Naive B cell (primary cell): ENCODE data around the gene GNG12. TPM values are rescaled to one million over a fixed set of nuclear protein-coding genes. Genes with fewer than 3 reads are reported as not detected.

ENCODE experiments used
- ATAC-seq, 2 donors: fragments of 150-1000 bp; cut with Tn5 transposase; 2 replicates each; pipeline ENCODE4 v1.10.0; 2021; ENCODE audit warnings: low read depth in 2 of 2, mild to moderate bottlenecking in 2 of 2, moderate library complexity in 2 of 2
- DNase-seq: peaks from one replicate; pipeline ENCODE4 v3.0.0; 2022
- H3K27ac Mint-ChIP-seq, 6 donors: one replicate each; pipeline ENCODE4 v1.8.0; 2020 to 2022; ENCODE audit warnings: mild to moderate bottlenecking in 6 of 6, mixed read lengths in 6 of 6, moderate library complexity in 5 of 6, inconsistent platforms in 2 of 6
- H3K27me3 Mint-ChIP-seq, 3 donors: one replicate each; pipeline ENCODE4 v1.8.0; 2021 to 2022; ENCODE audit warnings: mixed read lengths in 3 of 3, mild to moderate bottlenecking in 1 of 3
- H3K36me3 Mint-ChIP-seq, 2 donors: one replicate each; pipeline ENCODE4 v1.8.0; 2020 to 2022; ENCODE audit warnings: mixed read lengths in 2 of 2, inconsistent platforms in 1 of 2, mild to moderate bottlenecking in 1 of 2
- H3K4me1 Mint-ChIP-seq, 3 donors: one replicate each; pipeline ENCODE4 v1.8.0; 2020 to 2022; ENCODE audit warnings: mixed read lengths in 3 of 3, inconsistent platforms in 1 of 3, mild to moderate bottlenecking in 1 of 3, moderate library complexity in 1 of 3
- H3K4me3 Mint-ChIP-seq, 8 donors: one replicate each; pipeline ENCODE4 v1.8.0; 2020 to 2022; ENCODE audit warnings: mild to moderate bottlenecking in 8 of 8, mixed read lengths in 8 of 8, moderate library complexity in 8 of 8, inconsistent platforms in 2 of 8
- H3K9me3 Mint-ChIP-seq, 7 donors: one replicate each; pipeline ENCODE4 v1.8.0; 2020 to 2022; ENCODE audit warnings: mixed read lengths in 7 of 7, mild to moderate bottlenecking in 5 of 7, inconsistent platforms in 2 of 7, moderate library complexity in 1 of 7
- polyA plus RNA-seq, 6 donors: library from polyadenylated mRNA; unstranded; fragments of 300-500 nt; fragmentation: Illumina TruSeq; gene quantifications; one replicate each; pipeline ENCODE4 v1.2.3, GENCODE V29; 2021; ENCODE audit warnings: low read depth in 6 of 6

Gene GNG12
- polyA plus RNA-seq, 6 donors from 2014 or later = not detected

GRCh38 chr1:67818162-67818561 is 15.1 kb downstream of the GNG12 start:
- ATAC-seq (no peak), DNase-seq (no peak)
- peaks cover 7 to 13% (median 9%) of the 10 kb centered on the region in 3 donors for H3K27me3 Mint-ChIP-seq
- H3K36me3 Mint-ChIP-seq = no peaks in the 10 kb centered on the region
- H3K4me1 Mint-ChIP-seq = no peaks in the 10 kb centered on the region
- H3K9me3 Mint-ChIP-seq = no peaks in the 10 kb centered on the region
- H3K27ac Mint-ChIP-seq = no peak overlapping the region
- no peak overlapping the region for H3K4me3 Mint-ChIP-seq

GRCh38 chr1:67817319-67817718 is 15.9 kb downstream of the GNG12 start:
- no peak overlapping the region for H3K27ac Mint-ChIP-seq
- H3K4me3 Mint-ChIP-seq = no peak overlapping the region
- no peaks in the 10 kb centered on the region for H3K4me1 Mint-ChIP-seq

GRCh38 chr1:67816506-67816905 is 16.8 kb downstream of the GNG12 start:
- Mint-ChIP-seq H3K27me3 (peaks cover 5 to 13% (median 9%) of the 10 kb centered on the region in 3 donors), H3K4me1 (no peaks in the 10 kb centered on the region), H3K36me3 (no peaks in the 10 kb centered on the region), H3K9me3 (no peaks in the 10 kb centered on the region), H3K27ac (no peak overlapping the region), H3K4me3 (no peak overlapping the region)
- DNase-seq = no peak
- no peak for ATAC-seq

More at GRCh38 chr1:67817319-67817718, 15.9 kb downstream of the GNG12 start:
- ATAC-seq = no peak
- no peak for DNase-seq
- Mint-ChIP-seq H3K36me3 (no peaks in the 10 kb centered on the region), H3K27me3 (peaks cover 5 to 13% (median 9%) of the 10 kb centered on the region in 3 donors), H3K9me3 (no peaks in the 10 kb centered on the region)

- DNase-seq (no peak), ATAC-seq (no peak)
- Mint-ChIP-seq H3K27me3 (peaks cover 2 to 13% (median 9%) of the 10 kb centered on the region in 3 donors), H3K9me3 (no peaks in the 10 kb centered on the region), H3K4me1 (no peaks in the 10 kb centered on the region), H3K36me3 (no peaks in the 10 kb centered on the region), H3K27ac (no peak overlapping the region), H3K4me3 (no peak overlapping the region)
Observed at GRCh38 chr1:67816095-67816475, 17.2 kb downstream of the GNG12 start.

- H3K27ac Mint-ChIP-seq = no peak overlapping the region
- peak overlapping the region in 1 of 8 donors; percentile 11 for H3K4me3 Mint-ChIP-seq
- no peaks in the 10 kb centered on the region for H3K9me3 Mint-ChIP-seq
Observed at GRCh38 chr1:67815303-67816094, 17.8 kb downstream of the GNG12 start.

GRCh38 chr1:67814121-67814772 is 19.0 kb downstream of the GNG12 start:
- H3K4me3 Mint-ChIP-seq = no peak overlapping the region
- peaks cover 0 to 13% (median 9%) of the 10 kb centered on the region in 3 donors for H3K27me3 Mint-ChIP-seq
- DNase-seq (no peak), ATAC-seq (no peak)
- H3K9me3 Mint-ChIP-seq = no peaks in the 10 kb centered on the region
- H3K36me3 Mint-ChIP-seq = no peaks in the 10 kb centered on the region
- no peak overlapping the region for H3K27ac Mint-ChIP-seq
- H3K4me1 Mint-ChIP-seq = no peaks in the 10 kb centered on the region

More at GRCh38 chr1:67815303-67816094, 17.8 kb downstream of the GNG12 start:
- ATAC-seq (no peak), DNase-seq (no peak)
- Mint-ChIP-seq H3K27me3 (peaks cover 0 to 13% (median 9%) of the 10 kb centered on the region in 3 donors), H3K4me1 (no peaks in the 10 kb centered on the region), H3K36me3 (no peaks in the 10 kb centered on the region)

GRCh38 chr1:67812226-67812625 is 21.0 kb downstream of the GNG12 start:
- DNase-seq (no peak), ATAC-seq (no peak)
- peaks cover 0 to 2% (median 0%) of the 10 kb centered on the region in 7 donors for H3K9me3 Mint-ChIP-seq
- H3K27me3 Mint-ChIP-seq = peaks cover 0 to 3% (median 0%) of the 10 kb centered on the region in 3 donors
- H3K36me3 Mint-ChIP-seq = no peaks in the 10 kb centered on the region
- no peak overlapping the region for H3K4me3 Mint-ChIP-seq
- H3K4me1 Mint-ChIP-seq = no peaks in the 10 kb centered on the region
- no peak overlapping the region for H3K27ac Mint-ChIP-seq

- no peaks in the 10 kb centered on the region for H3K36me3 Mint-ChIP-seq
- no peaks in the 10 kb centered on the region for H3K4me1 Mint-ChIP-seq
- DNase-seq (no peak), ATAC-seq (no peak)
- H3K9me3 Mint-ChIP-seq = peaks cover 0 to 2% (median 0%) of the 10 kb centered on the region in 7 donors
- H3K27me3 Mint-ChIP-seq = no peaks in the 10 kb centered on the region
- no peak overlapping the region for H3K27ac Mint-ChIP-seq
- no peak overlapping the region for H3K4me3 Mint-ChIP-seq
Observed at GRCh38 chr1:67811781-67812180, 21.5 kb downstream of the GNG12 start.

GRCh38 chr1:67809887-67810286 is 23.4 kb downstream of the GNG12 start:
- Mint-ChIP-seq H3K27ac (no peak overlapping the region), H3K4me3 (no peak overlapping the region), H3K36me3 (no peaks in the 10 kb centered on the region), H3K4me1 (no peaks in the 10 kb centered on the region), H3K27me3 (peaks cover 7 to 12% (median 8%) of the 10 kb centered on the region in 3 donors), H3K9me3 (peaks cover 0 to 4% (median 0%) of the 10 kb centered on the region in 7 donors)
- DNase-seq (no peak), ATAC-seq (no peak)

- H3K4me3 Mint-ChIP-seq = no peak overlapping the region
- H3K27ac Mint-ChIP-seq = no peak overlapping the region
- H3K4me1 Mint-ChIP-seq = no peaks in the 10 kb centered on the region
- H3K36me3 Mint-ChIP-seq = no peaks in the 10 kb centered on the region
- ATAC-seq = no peak
- peaks cover 26 to 37% (median 27%) of the 10 kb centered on the region in 3 donors for H3K27me3 Mint-ChIP-seq
- H3K9me3 Mint-ChIP-seq = peaks cover 0 to 4% (median 0%) of the 10 kb centered on the region in 7 donors
- DNase-seq = no peak
Observed at GRCh38 chr1:67807282-67807681, 26.0 kb downstream of the GNG12 start.

- DNase-seq (no peak), ATAC-seq (no peak)
- Mint-ChIP-seq H3K4me1 (no peaks in the 10 kb centered on the region), H3K36me3 (no peaks in the 10 kb centered on the region), H3K9me3 (peaks cover 0 to 4% (median 0%) of the 10 kb centered on the region in 7 donors), H3K4me3 (no peak overlapping the region), H3K27me3 (peaks cover 43 to 58% (median 43%) of the 10 kb centered on the region in 3 donors), H3K27ac (no peak overlapping the region)
Observed at GRCh38 chr1:67804710-67805109, 28.6 kb downstream of the GNG12 start.

- H3K27me3 Mint-ChIP-seq = peaks cover 43 to 58% (median 43%) of the 10 kb centered on the region in 3 donors
- H3K9me3 Mint-ChIP-seq = peaks cover 0 to 3% (median 0%) of the 10 kb centered on the region in 7 donors
- no peaks in the 10 kb centered on the region for H3K4me1 Mint-ChIP-seq
- no peaks in the 10 kb centered on the region for H3K36me3 Mint-ChIP-seq
- DNase-seq (no peak), ATAC-seq (no peak)
- H3K27ac Mint-ChIP-seq = no peak overlapping the region
- no peak overlapping the region for H3K4me3 Mint-ChIP-seq
Observed at GRCh38 chr1:67803380-67804279, 29.6 kb downstream of the GNG12 start.

GRCh38 chr1:67802565-67802964 is 30.7 kb downstream of the GNG12 start:
- no peaks in the 10 kb centered on the region for H3K4me1 Mint-ChIP-seq
- no peak overlapping the region for H3K27ac Mint-ChIP-seq
- ATAC-seq (no peak), DNase-seq (no peak)
- peaks cover 48 to 65% (median 53%) of the 10 kb centered on the region in 3 donors for H3K27me3 Mint-ChIP-seq
- H3K4me3 Mint-ChIP-seq = no peak overlapping the region
- H3K9me3 Mint-ChIP-seq = peaks cover 0 to 5% (median 2%) of the 10 kb centered on the region in 7 donors
- no peaks in the 10 kb centered on the region for H3K36me3 Mint-ChIP-seq
